GM12891 (cell line): ENCODE measurements around the gene TWF2.

Source experiments
- POLR2A ChIP-seq: IDR thresholded peaks from 2 replicates; pipeline ENCODE4 v1.6.1; 2011; ENCODE audit warnings: low read depth, low read length, control low read depth
- POLR2AphosphoS5 ChIP-seq: IDR thresholded peaks from 2 replicates; pipeline ENCODE4 v1.6.1; 2011; ENCODE audit warnings: low read depth, low read length, control low read depth

DNA sequence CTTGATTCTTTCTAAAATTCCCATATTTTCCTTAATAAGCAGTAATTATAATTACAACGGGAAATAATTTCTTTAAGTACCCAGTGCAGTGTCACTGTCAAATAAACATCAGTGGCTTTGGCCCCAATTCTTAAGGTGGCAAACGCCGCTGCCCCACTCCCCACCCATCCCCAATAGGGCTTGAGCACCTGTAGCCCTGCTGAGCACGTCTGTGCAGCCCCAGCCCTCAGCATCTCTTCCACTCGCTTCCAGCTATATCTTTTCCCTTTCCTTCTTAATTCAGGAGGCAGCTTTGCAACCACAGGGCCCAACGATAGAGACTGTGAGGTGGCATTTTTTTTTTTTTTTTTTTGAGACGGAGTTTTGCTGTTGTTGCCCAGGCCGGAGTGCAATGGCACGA lies 15.7 kb upstream of the TWF2 start:
- TF ChIP-seq POLR2A (no peak), POLR2AphosphoS5 (0 out of 2 replicates have a peak, but pooled peaks have one; percentile 34)
